Muscle layer of colon (tissue), 2 donors: ENCODE data around the gene MIER3.
"Not testable (repeated sequence)": the region's sequence is repeated elsewhere in the genome, so short reads cannot be mapped to it uniquely, and the experiment has no call there.

Source experiments
- H3K27ac ChIP-seq: one replicate; pipeline ENCODE4 v1.7.0; 2013; ENCODE audit warnings: low read depth, mild to moderate bottlenecking, low read length, moderate library complexity
- H3K27me3 ChIP-seq, 2 donors: one replicate each; pipeline ENCODE4 v1.7.0; 2013; ENCODE audit warnings: low read length in 2 of 2, mild to moderate bottlenecking in 2 of 2; ENCODE audit not compliant: insufficient read depth in 2 of 2, control insufficient read depth in 1 of 2
- H3K36me3 ChIP-seq: one replicate; pipeline ENCODE4 v1.7.0; 2013; ENCODE audit warnings: mild to moderate bottlenecking, low read length; ENCODE audit not compliant: insufficient read depth
- H3K4me1 ChIP-seq: one replicate; pipeline ENCODE4 v1.7.0; 2013; ENCODE audit warnings: mild to moderate bottlenecking, low read length; ENCODE audit not compliant: insufficient read depth
- H3K4me3 ChIP-seq, 2 donors: one replicate each; pipeline ENCODE4 v1.7.0; 2013; ENCODE audit warnings: low read length in 2 of 2, low read depth in 1 of 2, mild to moderate bottlenecking in 1 of 2, moderate library complexity in 1 of 2
- H3K9ac ChIP-seq: one replicate; pipeline ENCODE4 v1.7.0; 2013; ENCODE audit warnings: low read length
- H3K9me3 ChIP-seq: one replicate; pipeline ENCODE4 v1.7.0; 2013; ENCODE audit warnings: mild to moderate bottlenecking, low read length
- donor health status: abdominal sarcoma.
- donor health status: Adenocarcinoma of cecum.

Gene MIER3

DNA sequence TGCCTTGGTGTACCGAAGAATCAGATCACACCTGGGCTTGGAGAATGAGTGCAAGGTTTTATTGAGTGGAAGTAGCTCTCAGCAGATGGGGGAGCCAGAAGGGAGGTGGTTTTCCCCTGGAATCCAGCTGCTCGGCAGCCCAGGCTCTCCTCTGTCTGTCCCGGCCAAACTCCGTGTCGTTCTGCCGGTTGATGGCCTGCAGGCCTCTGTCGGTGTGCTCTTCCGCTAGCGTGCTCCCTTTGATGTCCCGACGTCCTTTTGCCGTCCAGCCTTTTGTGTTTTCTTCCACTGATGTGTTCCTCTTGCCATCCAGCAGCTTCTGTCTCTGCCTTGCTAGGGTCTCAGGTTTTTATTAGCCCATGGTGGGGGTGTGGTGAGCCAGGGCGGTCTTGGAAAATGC lies 28.0 kb upstream of the MIER3 start:
- H3K9ac ChIP-seq, result no peak overlapping the region
- H3K27me3 ChIP-seq, result no peaks in the 10 kb centered on the region

DNA sequence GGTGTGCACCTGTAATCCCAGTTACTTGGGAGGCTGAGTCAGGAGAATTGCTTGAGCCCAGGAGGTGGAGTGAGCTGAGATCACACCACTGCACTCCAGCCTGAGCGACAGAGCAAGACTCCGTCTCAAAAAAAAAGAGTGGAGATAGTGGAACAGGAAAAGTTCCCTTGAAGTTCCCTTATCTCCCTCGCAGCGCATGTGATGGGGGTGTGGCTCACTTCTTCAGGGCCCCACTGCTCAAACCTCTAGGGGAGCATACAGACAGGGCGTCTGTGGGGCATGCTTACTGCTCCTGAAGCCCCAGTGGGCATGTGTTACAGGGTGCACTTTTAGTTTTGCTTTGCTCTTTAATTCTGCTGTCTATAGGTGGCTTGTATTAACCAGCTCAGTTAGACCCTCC lies 27.6 kb upstream of the MIER3 start:
- H3K9me3 ChIP-seq, H3K4me1 ChIP-seq, H3K27ac ChIP-seq, H3K9ac ChIP-seq, H3K4me3 ChIP-seq, H3K27me3 ChIP-seq, H3K36me3 ChIP-seq: not testable (repeated sequence)

More for the DNA sequence above, 28.0 kb upstream of the MIER3 start:
- Histone ChIP-seq H3K9me3 (no peaks in the 10 kb centered on the region), H3K36me3 (no peaks in the 10 kb centered on the region), H3K4me1 (no peaks in the 10 kb centered on the region), H3K27ac (no peak overlapping the region), H3K4me3 (no peak overlapping the region)

DNA sequence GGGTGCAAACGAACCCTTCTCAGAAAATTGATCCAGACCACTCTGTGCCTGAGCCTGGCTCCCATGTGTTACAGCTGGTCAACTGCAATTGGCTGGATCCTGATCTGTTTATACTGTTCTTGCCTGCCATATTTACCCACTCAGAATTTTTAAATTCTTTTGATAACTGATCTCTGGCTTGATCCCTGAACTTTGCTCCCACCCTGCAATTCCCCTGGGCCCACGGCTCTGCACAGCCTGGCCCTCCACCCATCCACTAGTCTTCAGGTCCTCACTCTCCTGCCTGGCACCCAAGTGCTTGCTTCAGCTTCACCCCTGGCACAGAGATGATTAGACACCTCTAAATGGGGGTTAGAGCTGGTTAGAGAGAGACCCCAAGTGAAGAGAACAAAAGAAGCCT lies 25.9 kb upstream of the MIER3 start:
- no peaks in the 10 kb centered on the region for H3K36me3 ChIP-seq
- H3K27me3 ChIP-seq, result no peaks in the 10 kb centered on the region
- no peaks in the 10 kb centered on the region for H3K4me1 ChIP-seq
- H3K9ac ChIP-seq, result no peak overlapping the region
- no peak overlapping the region for H3K27ac ChIP-seq
- H3K4me3 ChIP-seq, result no peak overlapping the region
- no peaks in the 10 kb centered on the region for H3K9me3 ChIP-seq

DNA sequence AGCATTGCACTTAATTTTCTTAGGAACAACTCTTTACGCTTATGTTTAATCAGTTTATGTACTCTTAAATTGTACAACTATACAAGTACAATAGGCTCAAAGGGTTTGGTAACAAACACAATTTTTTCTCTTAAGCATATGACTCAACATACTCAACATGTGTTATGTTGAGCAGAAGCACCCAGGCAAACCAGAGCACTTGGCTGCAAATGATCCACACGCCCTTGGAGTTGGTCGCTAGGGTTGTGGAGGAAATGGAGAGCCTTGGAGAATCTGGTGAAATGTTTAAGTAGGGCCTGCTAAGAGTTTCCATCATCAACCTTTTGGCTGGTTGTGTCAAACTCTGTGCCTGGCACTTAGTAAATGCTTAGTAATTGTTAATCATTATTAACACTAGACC lies 25.1 kb upstream of the MIER3 start:
- H3K9me3 ChIP-seq, result no peaks in the 10 kb centered on the region

DNA sequence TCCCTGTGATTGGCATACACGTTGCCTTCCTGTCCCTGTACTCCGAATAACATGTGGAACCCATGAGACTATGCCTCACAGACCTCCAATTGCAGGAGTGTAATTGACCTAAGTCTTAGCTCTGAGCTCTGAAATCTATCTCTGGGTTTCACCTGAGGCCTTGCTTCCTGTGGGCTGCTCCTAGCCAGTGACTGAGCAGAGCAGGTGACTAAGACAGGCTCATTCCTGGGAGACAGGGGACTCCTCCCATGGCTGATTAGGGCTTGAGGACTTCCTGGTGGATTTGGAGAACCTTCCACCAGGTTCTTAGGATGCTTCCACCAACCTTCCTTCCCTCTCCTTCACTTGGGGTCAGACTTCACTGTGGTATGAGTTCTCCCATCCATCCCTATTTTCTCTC lies 22.3 kb upstream of the MIER3 start:
- H3K9ac ChIP-seq, result no peak overlapping the region
- no peaks in the 10 kb centered on the region for H3K27me3 ChIP-seq
- no peaks in the 10 kb centered on the region for H3K36me3 ChIP-seq
- H3K27ac ChIP-seq, result no peak overlapping the region
- H3K4me1 ChIP-seq, result no peaks in the 10 kb centered on the region
- no peak overlapping the region for H3K4me3 ChIP-seq
- H3K9me3 ChIP-seq, result no peaks in the 10 kb centered on the region

More for the DNA sequence above, 25.1 kb upstream of the MIER3 start:
- Histone ChIP-seq H3K9ac (no peak overlapping the region), H3K36me3 (no peaks in the 10 kb centered on the region), H3K27ac (no peak overlapping the region), H3K4me3 (no peak overlapping the region), H3K4me1 (no peaks in the 10 kb centered on the region), H3K27me3 (no peaks in the 10 kb centered on the region)

DNA sequence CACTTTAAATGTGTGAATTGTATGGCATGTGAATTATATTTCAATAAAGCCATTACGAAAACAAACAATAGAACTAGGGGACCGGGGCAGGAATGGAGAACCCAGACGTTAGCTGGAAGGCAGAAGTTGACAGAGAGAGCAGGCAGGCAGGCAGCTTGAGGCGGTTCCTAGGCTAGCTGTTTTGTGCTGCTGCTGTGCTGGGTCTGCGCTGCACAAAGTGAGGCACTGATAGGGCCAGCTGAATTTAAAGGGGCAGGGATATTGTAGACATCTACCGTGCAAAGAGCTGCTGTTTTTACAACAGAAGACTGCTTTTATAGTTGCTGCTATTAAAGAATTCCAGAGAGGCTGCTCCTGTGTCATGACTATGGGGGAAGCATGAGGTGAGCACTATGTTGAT lies 21.6 kb upstream of the MIER3 start:
- H3K27ac ChIP-seq, result no peak overlapping the region
- no peaks in the 10 kb centered on the region for H3K27me3 ChIP-seq
- no peaks in the 10 kb centered on the region for H3K4me1 ChIP-seq
- H3K9ac ChIP-seq, result no peak overlapping the region
- H3K9me3 ChIP-seq, result no peaks in the 10 kb centered on the region
- H3K36me3 ChIP-seq, result no peaks in the 10 kb centered on the region
- no peak overlapping the region for H3K4me3 ChIP-seq

DNA sequence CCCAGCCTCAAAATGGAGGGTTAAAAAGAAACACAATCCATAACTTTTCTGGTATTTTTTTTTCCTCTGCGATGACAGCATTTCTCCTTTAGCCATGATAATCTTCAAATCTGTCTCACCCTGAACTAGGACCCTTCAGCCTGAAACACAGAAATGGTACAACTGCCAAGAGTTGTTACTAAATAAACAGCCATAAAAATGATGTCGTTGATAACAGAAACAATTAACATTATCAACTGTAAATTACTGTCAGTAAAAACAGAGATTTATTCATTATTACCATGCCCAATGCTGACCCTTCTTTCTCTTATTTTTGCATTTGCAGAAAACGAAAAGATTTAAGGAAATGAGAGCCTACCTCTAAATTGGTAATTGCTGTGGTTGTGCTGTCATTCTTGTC lies 19.4 kb upstream of the MIER3 start:
- H3K27me3 ChIP-seq, result no peaks in the 10 kb centered on the region

DNA sequence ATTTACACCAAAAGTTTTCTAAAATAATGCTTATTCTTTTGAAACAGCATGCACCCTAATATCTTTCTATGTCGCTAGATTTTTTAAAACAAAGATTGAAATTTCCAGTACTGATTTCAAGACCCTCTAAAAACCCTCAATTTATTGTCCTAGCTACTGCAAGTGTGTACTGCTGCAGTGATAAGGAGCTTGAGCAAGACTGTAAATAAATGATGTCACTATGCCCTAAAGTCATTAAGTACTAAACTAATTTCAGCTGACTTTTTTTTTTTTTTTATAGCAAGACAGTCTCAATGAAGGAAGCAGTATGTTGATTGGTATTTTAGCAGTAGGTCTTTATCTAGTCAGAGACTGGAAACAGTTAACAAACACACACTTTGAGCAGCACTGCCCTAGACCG lies 12.2 kb upstream of the MIER3 start:
- Histone ChIP-seq H3K9me3 (no peaks in the 10 kb centered on the region), H3K36me3 (no peaks in the 10 kb centered on the region), H3K4me3 (no peak overlapping the region), H3K9ac (no peak overlapping the region), H3K27ac (no peak overlapping the region), H3K27me3 (no peaks in the 10 kb centered on the region), H3K4me1 (no peaks in the 10 kb centered on the region)

More for the DNA sequence above, 19.4 kb upstream of the MIER3 start:
- no peaks in the 10 kb centered on the region for H3K9me3 ChIP-seq
- no peaks in the 10 kb centered on the region for H3K4me1 ChIP-seq
- H3K27ac ChIP-seq, result no peak overlapping the region
- H3K9ac ChIP-seq, result no peak overlapping the region
- no peaks in the 10 kb centered on the region for H3K36me3 ChIP-seq
- H3K4me3 ChIP-seq, result no peak overlapping the region

DNA sequence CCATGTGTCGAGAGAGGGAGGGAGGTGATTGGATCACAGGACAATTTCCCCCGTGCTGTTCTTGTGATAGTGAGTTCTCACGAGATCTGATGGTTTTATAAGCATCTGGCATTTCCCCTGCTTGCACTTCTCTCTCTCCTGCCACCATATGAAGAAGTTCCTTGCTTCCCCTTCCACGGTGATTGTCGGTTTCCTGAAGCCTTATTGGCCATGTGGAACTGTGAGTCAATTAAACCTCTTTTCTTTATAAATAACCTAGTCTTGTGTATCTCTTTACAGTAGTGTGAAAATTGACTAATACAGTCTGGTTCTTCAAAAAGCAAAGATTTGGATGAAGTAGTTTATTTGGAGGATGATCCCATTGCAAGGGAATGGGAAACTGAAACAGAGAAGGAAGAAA lies 11.3 kb upstream of the MIER3 start:
- no peak overlapping the region for H3K9ac ChIP-seq
- no peak overlapping the region for H3K4me3 ChIP-seq
- H3K36me3 ChIP-seq, result no peaks in the 10 kb centered on the region
- no peaks in the 10 kb centered on the region for H3K4me1 ChIP-seq
- no peak overlapping the region for H3K27ac ChIP-seq
- no peaks in the 10 kb centered on the region for H3K9me3 ChIP-seq
- H3K27me3 ChIP-seq, result no peaks in the 10 kb centered on the region

DNA sequence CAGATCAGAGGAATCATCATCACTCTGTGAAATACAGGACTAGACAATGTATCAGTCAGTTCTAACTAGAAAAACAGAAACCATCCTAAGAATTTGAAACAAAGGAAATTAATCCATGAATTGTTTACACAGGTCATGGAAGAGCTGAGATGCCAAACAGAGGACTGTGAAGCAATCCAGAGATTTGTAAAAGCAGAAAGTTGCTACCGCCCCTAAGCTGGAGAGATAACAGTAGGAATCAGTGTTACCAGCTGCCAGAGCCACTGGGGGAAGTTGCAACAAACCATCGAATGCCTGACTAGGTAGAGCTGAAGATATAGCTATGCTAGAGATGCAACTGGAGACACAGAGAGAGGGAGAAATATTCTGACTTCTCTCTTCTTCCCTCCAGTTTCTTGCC lies 10.4 kb upstream of the MIER3 start:
- H3K9ac ChIP-seq, result no peak overlapping the region
- no peaks in the 10 kb centered on the region for H3K27me3 ChIP-seq
- H3K36me3 ChIP-seq, result no peaks in the 10 kb centered on the region
- no peaks in the 10 kb centered on the region for H3K4me1 ChIP-seq
- H3K27ac ChIP-seq, result no peak overlapping the region
- no peaks in the 10 kb centered on the region for H3K9me3 ChIP-seq
- H3K4me3 ChIP-seq, result no peak overlapping the region

DNA sequence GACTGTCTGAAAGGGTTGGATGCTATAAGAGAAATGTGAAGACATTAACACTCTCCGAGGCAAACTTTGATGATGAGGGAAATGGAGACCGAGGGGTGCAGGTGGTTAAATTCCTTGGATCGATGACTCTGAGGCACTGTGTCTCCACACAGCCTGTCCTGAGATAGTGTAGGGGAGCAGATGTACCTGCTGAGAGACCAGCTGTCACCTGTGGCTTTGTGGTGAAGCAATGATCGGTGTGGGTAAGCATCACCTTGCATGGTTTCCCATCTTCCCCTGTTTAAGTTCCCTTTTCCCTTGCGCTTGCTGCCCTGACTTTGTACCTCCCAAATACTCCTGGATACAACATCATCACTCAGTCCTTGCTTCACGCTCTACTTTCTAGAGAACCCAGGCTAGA lies 9.8 kb upstream of the MIER3 start:
- no peak overlapping the region for H3K27ac ChIP-seq

DNA sequence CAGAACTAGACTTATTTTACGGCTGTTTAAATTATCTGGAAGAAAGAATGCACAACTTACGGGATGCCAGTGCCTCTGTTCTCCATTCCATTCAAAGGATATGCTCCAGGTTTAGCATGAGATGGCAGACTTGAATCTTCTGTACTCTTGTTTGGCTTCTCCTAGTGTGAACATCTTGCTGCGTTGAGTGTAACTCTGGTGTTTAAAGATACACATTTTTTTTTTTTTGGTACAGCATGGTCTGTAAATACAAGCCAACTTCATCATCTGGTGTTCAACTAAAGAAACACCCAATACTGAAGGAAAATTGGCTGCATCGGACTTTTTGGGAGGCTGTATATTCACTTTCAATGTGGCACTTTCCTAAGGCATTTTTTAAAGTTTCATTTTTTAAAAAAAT lies 7.4 kb upstream of the MIER3 start:
- H3K9ac ChIP-seq, result no peak overlapping the region
- H3K4me3 ChIP-seq, result no peak overlapping the region
- no peak overlapping the region for H3K27ac ChIP-seq
- no peaks in the 10 kb centered on the region for H3K9me3 ChIP-seq
- no peaks in the 10 kb centered on the region for H3K27me3 ChIP-seq
- H3K4me1 ChIP-seq, result no peaks in the 10 kb centered on the region
- no peaks in the 10 kb centered on the region for H3K36me3 ChIP-seq

More for the DNA sequence above, 9.8 kb upstream of the MIER3 start:
- H3K9ac ChIP-seq, result no peak overlapping the region
- no peaks in the 10 kb centered on the region for H3K27me3 ChIP-seq
- no peak overlapping the region for H3K4me3 ChIP-seq
- H3K4me1 ChIP-seq, result no peaks in the 10 kb centered on the region
- H3K36me3 ChIP-seq, result no peaks in the 10 kb centered on the region
- H3K9me3 ChIP-seq, result no peaks in the 10 kb centered on the region
